Measurements from ENCODE around the gene SULF2.

The SULF2 gene

GRCh38 chr20:47667531-47668312 is 117.6 kb downstream of the SULF2 start:
- TF ChIP-seq MAX (IDR thresholded peaks at IDR 0.05) (no peak), TEAD4 (IDR thresholded peaks at IDR 0.05) (no peak), YY1 (IDR thresholded peaks at IDR 0.05; ENCODE audit: low read depth) (no peak), TAF1 (IDR thresholded peaks at IDR 0.05; ENCODE audit: low read depth) (no peak), EP300 (IDR thresholded peaks at IDR 0.05; ENCODE audit: borderline replicate concordance) (no peak), REST (IDR thresholded peaks at IDR 0.05; ENCODE audit: low read depth) (no peak), RAD21 (IDR thresholded peaks at IDR 0.05; ENCODE audit: low read depth) (no peak), NFIC (IDR thresholded peaks at IDR 0.05) (no peak), ZBTB7A (IDR thresholded peaks at IDR 0.05; ENCODE audit: low read depth) (no peak), USF1 (IDR thresholded peaks at IDR 0.05) (no peak), CREB1 (IDR thresholded peaks at IDR 0.05; ENCODE audit: low read depth) (no peak), CEBPB (IDR thresholded peaks at IDR 0.05) (no peak)

- TF ChIP-seq EGR1 (IDR thresholded peaks at IDR 0.05) (no peak), YY1 (IDR thresholded peaks at IDR 0.05; ENCODE audit: low read depth) (no peak), EP300 (IDR thresholded peaks at IDR 0.05; ENCODE audit: borderline replicate concordance) (no peak), CEBPB (IDR thresholded peaks at IDR 0.05) (no peak), USF1 (IDR thresholded peaks at IDR 0.05) (no peak), NFIC (IDR thresholded peaks at IDR 0.05) (no peak), RAD21 (IDR thresholded peaks at IDR 0.05; ENCODE audit: low read depth) (no peak), CREB1 (IDR thresholded peaks at IDR 0.05; ENCODE audit: low read depth) (no peak), FOXM1 (IDR thresholded peaks at IDR 0.05; ENCODE audit: borderline replicate concordance, low read depth) (no peak), TCF12 (IDR thresholded peaks at IDR 0.05; ENCODE audit: low read depth) (no peak), TEAD4 (IDR thresholded peaks at IDR 0.05) (no peak)
Observed at GRCh38 chr20:47667086-47667485, 118.2 kb downstream of the SULF2 start.

- TF ChIP-seq TEAD4 (IDR thresholded peaks at IDR 0.05) (no peak), TAF1 (IDR thresholded peaks at IDR 0.05; ENCODE audit: low read depth) (no peak), CREB1 (IDR thresholded peaks at IDR 0.05; ENCODE audit: low read depth) (no peak), USF1 (IDR thresholded peaks at IDR 0.05) (no peak), EP300 (IDR thresholded peaks at IDR 0.05; ENCODE audit: borderline replicate concordance) (no peak), FOXM1 (IDR thresholded peaks at IDR 0.05; ENCODE audit: borderline replicate concordance, low read depth) (no peak), CEBPB (IDR thresholded peaks at IDR 0.05) (no peak), REST (IDR thresholded peaks at IDR 0.05; ENCODE audit: low read depth) (no peak), TCF12 (IDR thresholded peaks at IDR 0.05; ENCODE audit: low read depth) (no peak), ZBTB7A (IDR thresholded peaks at IDR 0.05; ENCODE audit: low read depth) (no peak)
Observed at GRCh38 chr20:47666304-47666703, 119.0 kb downstream of the SULF2 start.

GRCh38 chr20:47665221-47665991 is 119.9 kb downstream of the SULF2 start:
- TF ChIP-seq RAD21 (IDR thresholded peaks at IDR 0.05; ENCODE audit: low read depth) (no peak), NFIC (IDR thresholded peaks at IDR 0.05) (no peak), TCF12 (IDR thresholded peaks at IDR 0.05; ENCODE audit: low read depth) (no peak), ZBTB7A (IDR thresholded peaks at IDR 0.05; ENCODE audit: low read depth) (no peak), EGR1 (IDR thresholded peaks at IDR 0.05) (no peak), FOXM1 (IDR thresholded peaks at IDR 0.05; ENCODE audit: borderline replicate concordance, low read depth) (no peak), MAX (IDR thresholded peaks at IDR 0.05) (no peak), EP300 (IDR thresholded peaks at IDR 0.05; ENCODE audit: borderline replicate concordance) (no peak), CREB1 (IDR thresholded peaks at IDR 0.05; ENCODE audit: low read depth) (no peak), REST (IDR thresholded peaks at IDR 0.05; ENCODE audit: low read depth) (no peak), TAF1 (IDR thresholded peaks at IDR 0.05; ENCODE audit: low read depth) (no peak), USF1 (IDR thresholded peaks at IDR 0.05) (no peak)
